ENCODE measurements around the gene S100A16.

GRCh38 chr1:153608742-153609584 lies 4.0 kb downstream of the S100A16 start:
- TF ChIP-seq CTCF (IDR thresholded peaks at IDR 0.05) (no peak), POLR2A (IDR thresholded peaks at IDR 0.05) (peak in 2 of 3 donors; percentile 42 to 48)

Data from body of pancreas (tissue), 4 donors.